Measurements from ENCODE around the gene NFATC1.

DNA sequence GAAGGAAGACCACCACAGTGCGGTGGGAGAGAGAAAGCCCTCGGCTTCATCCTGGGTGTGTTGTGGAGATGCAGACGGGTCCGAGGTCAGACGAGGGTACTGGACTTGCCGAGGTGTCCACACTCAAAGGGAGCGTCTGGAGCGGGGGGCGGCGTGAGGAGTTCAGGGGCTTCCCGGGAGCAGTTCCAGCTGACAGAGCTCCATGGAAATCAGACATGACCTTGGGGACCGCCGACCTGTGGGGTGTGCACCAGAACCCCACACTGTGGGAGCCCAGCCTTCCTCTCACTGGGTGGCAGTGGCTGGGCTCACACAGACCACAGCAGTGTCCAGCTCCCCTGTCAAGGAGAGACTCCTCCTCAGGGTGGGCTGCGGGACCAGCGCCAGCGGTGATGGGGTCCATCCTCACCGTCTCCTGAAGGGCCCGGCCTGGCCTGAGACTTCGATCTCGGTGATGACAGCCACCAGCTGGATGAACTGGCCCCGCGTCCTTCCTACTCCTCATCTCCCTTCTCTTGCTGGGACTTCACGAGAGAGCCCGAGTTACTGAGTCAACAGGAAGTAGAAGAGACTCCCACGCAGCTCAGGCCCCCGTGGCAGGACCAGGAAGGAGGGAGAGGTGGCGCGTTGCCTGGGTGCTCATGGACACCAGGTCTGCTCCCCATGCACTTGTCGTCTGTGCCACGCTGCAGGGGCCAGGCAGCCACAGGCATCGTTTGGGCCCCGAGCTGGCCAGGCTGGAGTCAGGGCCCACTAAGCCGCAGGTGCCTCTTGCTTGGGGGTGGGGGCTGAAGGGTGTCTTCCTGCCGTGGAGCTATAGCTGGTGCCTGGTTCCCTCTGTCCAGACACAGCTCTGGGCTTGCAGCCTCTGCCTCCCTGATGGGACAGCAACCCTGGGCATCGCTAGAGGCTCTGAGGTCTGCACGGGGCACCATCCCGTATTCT lies 182.0 kb downstream of the NFATC1 start:
- TF ChIP-seq CTCF (IDR thresholded peaks at IDR 0.05; ENCODE audit: poor library complexity) (no peak), EZH2 (IDR thresholded peaks at IDR 0.05; ENCODE audit: borderline replicate concordance) (no peak), EZH2phosphoT487 (IDR thresholded peaks at IDR 0.05; ENCODE audit: low read depth, severe bottlenecking, unreplicated experiment) (no peak)
